ENCODE measurements around the gene FOXD4.
"Not testable (repeated sequence)": the region's sequence is repeated elsewhere in the genome, so short reads cannot be mapped to it uniquely, and the experiment has no call there.

- not testable (repeated sequence) for TF ChIP-seq POLR2A (IDR thresholded peaks at IDR 0.05; ENCODE audit: low read length); E2F6 (IDR thresholded peaks at IDR 0.05; ENCODE audit: borderline replicate concordance, low read depth); CTCF (IDR thresholded peaks at IDR 0.05); ESRRA (IDR thresholded peaks at IDR 0.05; ENCODE audit: borderline replicate concordance, low read length); EP300 (IDR thresholded peaks at IDR 0.05); PBX3 (IDR thresholded peaks at IDR 0.05); CEBPB (IDR thresholded peaks at IDR 0.05); USF2 (IDR thresholded peaks at IDR 0.05); BHLHE40 (IDR thresholded peaks at IDR 0.05; ENCODE audit: low read depth, low read length); RAD21 (conservative IDR thresholded peaks at IDR 0.05 in 1 of 2, IDR thresholded peaks at IDR 0.05 in 1 of 2); REST (IDR thresholded peaks at IDR 0.05); ATOH8 (CRISPR knock-in tag; IDR thresholded peaks at IDR 0.05; ENCODE audit: low read depth); RCOR1 (IDR thresholded peaks at IDR 0.05; ENCODE audit: low read depth, low read length)
Observed at GRCh38 chr9:82932-83689, 35.1 kb downstream of the FOXD4 start.
